PC-9 (cell line): ENCODE results near the gene MACROH2A2. TPM values are rescaled to one million over a fixed set of nuclear protein-coding genes. Genes with fewer than 3 reads are reported as not detected.
A peak's percentile ranks its signal among the peaks of the same experiment; 100 is the strongest.

Experiments
- BruUV-seq: library from RNA; stranded (reverse); fragments of 400-500 nt; replicated peaks from 2 replicates; lab custom pipeline; 2021; lab: Mats Ljungman, UMichigan
- CTCF ChIA-PET: fragments of 300-600 bp; sonication (Branson Sonifier 250); formaldehyde crosslinking; loops from one replicate; lab custom pipeline; 2022; ENCODE audit warnings: antibody characterized with exemption; lab: Charles Lee
- POLR2A ChIA-PET: fragments of 300-600 bp; sonication (Branson Sonifier 250); formaldehyde crosslinking; loops from one replicate; lab custom pipeline; 2022; ENCODE audit warnings: antibody characterized with exemption; ENCODE audit not compliant: unreplicated experiment; lab: Charles Lee
- DNase-seq, 2 experiments: peaks; one replicate each; pipeline versions ENCODE4 v3.0.0 to v3.0.0-alpha.2; 2015 to 2022; ENCODE audit warnings: mixed read lengths in 1 of 2
- H2AFZ ChIP-seq: fragments of 200-600 bp; sonication (generic); 2 replicates; pipeline ENCODE4 v1.8.1; 2017; ENCODE audit warnings: antibody characterized with exemption
- H3F3A ChIP-seq: fragments of 200-600 bp; sonication (generic); 2 replicates; pipeline ENCODE4 v1.8.1; 2017; ENCODE audit warnings: antibody characterized with exemption, mild to moderate bottlenecking, low read depth; ENCODE audit not compliant: insufficient read depth
- H3K27ac ChIP-seq: fragments of 200-600 bp; sonication (generic); 2 replicates; pipeline ENCODE4 v1.6.1; 2016; ENCODE audit warnings: mixed run types
- H3K27me3 ChIP-seq: fragments of 200-600 bp; sonication (generic); 2 replicates; pipeline ENCODE4 v1.6.1; 2016; ENCODE audit warnings: low read depth, mixed run types; ENCODE audit not compliant: insufficient read depth
- H3K36me3 ChIP-seq: fragments of 200-600 bp; sonication (generic); 2 replicates; pipeline ENCODE4 v1.6.1; 2016; ENCODE audit warnings: low read depth, mixed run types
- H3K4me1 ChIP-seq: fragments of 200-600 bp; sonication (generic); replicated peaks from 2 replicates; pipeline ENCODE4 v1.6.1; 2016; ENCODE audit warnings: mixed run types; ENCODE audit not compliant: insufficient read depth
- H3K4me2 ChIP-seq: fragments of 200-600 bp; sonication (generic); 2 replicates; pipeline ENCODE4 v1.6.1; 2017; ENCODE audit warnings: mixed run types
- H3K4me3 ChIP-seq: fragments of 200-600 bp; sonication (generic); 2 replicates; pipeline ENCODE4 v1.6.1; 2016; ENCODE audit warnings: mixed run types
- H3K79me2 ChIP-seq: fragments of 200-600 bp; sonication (generic); 2 replicates; pipeline ENCODE4 v1.6.1; 2017; ENCODE audit warnings: low read depth, mixed run types
- H3K9me2 ChIP-seq: fragments of 200-600 bp; sonication (generic); 2 replicates; pipeline ENCODE4 v1.8.1; 2017; ENCODE audit warnings: mild to moderate bottlenecking; ENCODE audit not compliant: insufficient read depth
- H3K9me3 ChIP-seq: fragments of 200-600 bp; sonication (generic); 2 replicates; pipeline ENCODE4 v1.8.1; 2016; ENCODE audit warnings: low read depth; ENCODE audit not compliant: insufficient read depth
- H4K20me1 ChIP-seq: fragments of 200-600 bp; sonication (generic); 2 replicates; pipeline ENCODE4 v1.8.1; 2017; ENCODE audit not compliant: insufficient read depth
- CTCF ChIP-seq: fragments of 200-600 bp; sonication (generic); conservative IDR thresholded peaks from 2 replicates; pipeline ENCODE4 v1.6.1; 2017; ENCODE audit warnings: mixed run types, antibody characterized with exemption, mild to moderate bottlenecking, moderate library complexity
- EZH2 ChIP-seq: fragments of 200-600 bp; sonication (generic); IDR thresholded peaks from 2 replicates; pipeline ENCODE4 v1.8.0; 2017; ENCODE audit warnings: antibody characterized with exemption, low read depth
- intact Hi-C: fragments of 100-400 bp; cut with micrococcal nuclease; formaldehyde crosslinking; loops from one replicate; pipeline ENCODE4 v1.10.0; 2022; ENCODE audit not compliant: unreplicated experiment
- total RNA-seq: library from RNA; stranded (reverse); gene quantifications from 2 replicates; pipeline ENCODE4 v1.2.3, GENCODE V29; 2021

Gene MACROH2A2
- total RNA-seq, 1 experiment from 2014 or later: not detected

GRCh38 chr10:70115948-70116682 lies 63.5 kb downstream of the MACROH2A2 start:
- H3K79me2 ChIP-seq: no peaks in the 10 kb centered on the region
- no peak overlapping the region for H3K27ac ChIP-seq
- CTCF ChIA-PET: interaction anchor here (0.6 to 1.6 kb wide), 3 partner anchors 30 to 271 kb away, joined by 3 to 16 read pairs (median 5); partner anchors contain the start of gene TYSND1
- intact Hi-C loops: loop anchor here (1.0 kb wide), 2 partner anchors 89 to 248 kb away; no protein-coding TSS in a partner anchor
- no peak overlapping the region for H3K4me3 ChIP-seq
- no peaks in the 10 kb centered on the region; the same call in 1 of the 2 replicates for H4K20me1 ChIP-seq
- no peak for TF ChIP-seq EZH2
- TF ChIP-seq CTCF: peak; percentile 98
- POLR2A ChIA-PET: interaction anchor here (0.7 kb wide), 2 partner anchors 30 to 163 kb away, joined by 3 to 4 read pairs; no protein-coding TSS in a partner anchor
- H3K9me3 ChIP-seq: no peaks in the 10 kb centered on the region
- H3K27me3 ChIP-seq: no peaks in the 10 kb centered on the region
- H3K9me2 ChIP-seq: no peaks in the 10 kb centered on the region
- peaks cover 3% of the 10 kb centered on the region; the same call in 1 of the 2 replicates for H3F3A ChIP-seq
- H3K4me1 ChIP-seq: no peaks in the 10 kb centered on the region
- peaks cover 46% of the 10 kb centered on the region for H3K36me3 ChIP-seq
- no TSS peak for BruUV-seq
- H2AFZ ChIP-seq: no peak overlapping the region
- DNase-seq: peak in 1 of 2 experiments; percentile 54
- H3K4me2 ChIP-seq: no peak overlapping the region

DNA sequence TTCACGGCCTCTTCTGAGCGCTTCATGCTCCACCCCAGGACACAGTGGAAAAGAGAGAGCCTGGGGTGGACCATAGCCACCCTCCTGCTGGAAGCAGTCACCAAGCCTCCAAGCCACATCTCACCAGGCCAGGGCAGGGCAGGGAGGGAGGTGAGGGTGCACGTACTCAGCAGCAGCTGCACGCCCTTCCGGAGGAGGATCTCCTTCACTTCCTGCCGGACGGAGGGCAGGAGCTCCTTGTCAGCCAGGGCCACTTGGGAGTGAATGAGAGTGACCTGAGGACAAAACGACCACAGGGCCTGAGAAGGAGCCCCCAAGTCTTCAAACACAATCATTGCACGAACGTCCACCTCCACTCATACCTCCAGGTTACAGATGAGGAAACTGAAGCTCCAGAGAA lies 65.0 kb downstream of the MACROH2A2 start:
- POLR2A ChIA-PET: no interaction called here
- Histone ChIP-seq H3K4me3 (no peak overlapping the region), H3K4me1 (no peaks in the 10 kb centered on the region), H4K20me1 (no peaks in the 10 kb centered on the region), H3K9me2 (no peaks in the 10 kb centered on the region), H3F3A (peaks cover 3% of the 10 kb centered on the region; the same call in 1 of the 2 replicates), H3K4me2 (no peak overlapping the region), H3K79me2 (no peaks in the 10 kb centered on the region), H3K9me3 (no peaks in the 10 kb centered on the region), H2AFZ (no peak overlapping the region), H3K27me3 (no peaks in the 10 kb centered on the region), H3K27ac (no peak overlapping the region), H3K36me3 (peaks cover 46% of the 10 kb centered on the region)
- CTCF ChIA-PET: interaction anchor here (0.6 to 1.5 kb wide), 3 partner anchors 15 to 28 kb away, joined by 3 to 4 read pairs (median 4); partner anchors contain the start of gene TYSND1
- BruUV-seq: no TSS peak
- TF ChIP-seq CTCF: no peak
- TF ChIP-seq EZH2: no peak
- no peak for DNase-seq
- intact Hi-C loops: no loop called here

GRCh38 chr10:70118196-70118595 lies 65.5 kb downstream of the MACROH2A2 start:
- peaks cover 41% of the 10 kb centered on the region for H3K36me3 ChIP-seq
- no peaks in the 10 kb centered on the region for H3K79me2 ChIP-seq
- H3K27ac ChIP-seq: no peak overlapping the region
- H3K4me2 ChIP-seq: no peak overlapping the region
- H2AFZ ChIP-seq: no peak overlapping the region
- intact Hi-C loops: no loop called here
- POLR2A ChIA-PET: no interaction called here
- CTCF ChIA-PET: interaction anchor here (0.5 to 1.5 kb wide), 3 partner anchors 15 to 1103 kb away, joined by 3 to 4 read pairs (median 4); partner anchors contain the start of gene TYSND1
- H3K9me3 ChIP-seq: no peaks in the 10 kb centered on the region
- no peaks in the 10 kb centered on the region for H4K20me1 ChIP-seq
- H3K4me1 ChIP-seq: no peaks in the 10 kb centered on the region
- TF ChIP-seq EZH2 (no peak), CTCF (no peak)
- no peak for DNase-seq
- H3K9me2 ChIP-seq: no peaks in the 10 kb centered on the region
- no peaks in the 10 kb centered on the region for H3K27me3 ChIP-seq
- no peaks in the 10 kb centered on the region; the same call in 1 of the 2 replicates for H3F3A ChIP-seq
- no peak overlapping the region for H3K4me3 ChIP-seq
- no TSS peak for BruUV-seq
